Stimulated activated CD4-positive, alpha-beta T cell treated with anti-CD3 and anti-CD28 coated beads, Interleukin-4, amount 100 ng/mL, for 48 hours (primary cell): ENCODE measurements around the gene AP1G1.
"Not testable (repeated sequence)": the region's sequence is repeated elsewhere in the genome, so short reads cannot be mapped to it uniquely, and the experiment has no call there.

Experiments used
- DNase-seq, 2 donors: peaks; one replicate each; pipeline ENCODE4 v3.0.0-alpha.2; 2020; ENCODE audit warnings: low read depth in 2 of 2

AP1G1 gene

GRCh38 chr16:71706046-71706445 is 102.6 kb downstream of the AP1G1 start:
- DNase-seq, result no peak

GRCh38 chr16:71703333-71703732 is 105.3 kb downstream of the AP1G1 start:
- no peak for DNase-seq

DNA sequence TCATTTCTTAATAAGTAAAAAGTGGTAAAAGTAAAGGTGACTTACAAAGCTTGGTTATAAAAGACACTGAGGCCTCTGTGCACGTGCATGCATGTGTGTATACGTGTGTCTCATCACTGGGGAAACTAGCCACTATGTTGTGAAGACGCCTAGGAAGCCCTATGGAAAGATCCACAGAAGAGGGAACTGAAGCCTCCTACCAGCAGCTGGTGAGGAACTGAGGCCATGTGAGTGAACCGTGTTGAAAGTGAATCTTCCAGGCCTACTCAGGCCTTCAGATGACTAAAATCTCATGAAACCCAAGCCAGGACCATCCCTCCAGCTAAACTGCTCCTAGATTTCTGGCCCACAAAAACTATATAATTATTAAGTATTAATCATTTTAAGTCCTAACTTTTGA is 107.8 kb downstream of the AP1G1 start:
- DNase-seq, result no peak

- no peak for DNase-seq
These were observed 110.1 kb downstream of the AP1G1 start for GRCh38 chr16:71698491-71698890.

- no peak for DNase-seq
These were observed 115.5 kb downstream of the AP1G1 start for GRCh38 chr16:71693164-71693563.

- no peak for DNase-seq
These were observed 118.7 kb downstream of the AP1G1 start for GRCh38 chr16:71689901-71690300.

GRCh38 chr16:71687861-71688260 is 120.8 kb downstream of the AP1G1 start:
- no peak for DNase-seq

- not testable (repeated sequence) for DNase-seq
These were observed 124.4 kb downstream of the AP1G1 start for GRCh38 chr16:71684280-71684679.

DNA sequence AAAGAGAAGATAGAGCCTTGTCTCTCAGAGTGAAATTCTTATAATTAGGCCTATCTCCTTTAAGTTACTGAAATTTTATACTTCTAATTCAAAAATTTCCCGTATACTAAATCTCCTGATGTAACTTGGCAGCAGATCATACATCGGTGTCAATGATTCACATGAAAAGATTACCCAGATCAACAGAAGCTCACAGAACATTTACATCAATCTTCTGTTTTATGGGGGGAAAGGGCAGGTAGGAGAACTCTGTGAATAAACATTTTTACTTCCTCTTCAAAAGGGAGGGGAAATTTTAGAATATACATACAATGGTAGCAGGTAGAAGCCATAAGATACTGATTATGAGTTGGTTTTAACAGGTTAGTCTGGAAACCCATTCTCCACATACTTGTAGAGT is 127.3 kb downstream of the AP1G1 start:
- DNase-seq, result no peak
